ENCODE results near the gene CNTNAP5.

Gene CNTNAP5

DNA sequence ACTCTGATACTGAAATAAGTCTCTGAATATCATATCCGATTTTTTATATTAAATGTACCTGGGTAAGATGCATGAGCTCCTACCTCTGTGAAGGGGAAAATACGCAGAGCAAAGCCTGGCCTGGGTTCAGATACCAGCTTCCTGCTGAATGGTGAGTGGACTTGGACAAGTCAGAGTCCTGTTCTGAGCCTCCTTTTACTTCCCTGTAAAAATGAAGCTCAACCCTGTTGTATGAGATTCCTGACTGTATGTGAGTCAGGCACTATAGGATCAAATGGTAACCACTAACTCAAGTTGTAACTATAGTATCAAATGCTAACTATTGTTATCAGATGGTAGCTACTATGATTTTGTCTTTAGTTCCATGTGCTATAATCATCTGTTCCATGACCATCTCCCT lies 561.7 kb downstream of the CNTNAP5 start:
- TF ChIP-seq ZC3H10 (CRISPR knock-in tag; IDR thresholded peaks at IDR 0.05): no peak
- TF ChIP-seq, protein P1, sequence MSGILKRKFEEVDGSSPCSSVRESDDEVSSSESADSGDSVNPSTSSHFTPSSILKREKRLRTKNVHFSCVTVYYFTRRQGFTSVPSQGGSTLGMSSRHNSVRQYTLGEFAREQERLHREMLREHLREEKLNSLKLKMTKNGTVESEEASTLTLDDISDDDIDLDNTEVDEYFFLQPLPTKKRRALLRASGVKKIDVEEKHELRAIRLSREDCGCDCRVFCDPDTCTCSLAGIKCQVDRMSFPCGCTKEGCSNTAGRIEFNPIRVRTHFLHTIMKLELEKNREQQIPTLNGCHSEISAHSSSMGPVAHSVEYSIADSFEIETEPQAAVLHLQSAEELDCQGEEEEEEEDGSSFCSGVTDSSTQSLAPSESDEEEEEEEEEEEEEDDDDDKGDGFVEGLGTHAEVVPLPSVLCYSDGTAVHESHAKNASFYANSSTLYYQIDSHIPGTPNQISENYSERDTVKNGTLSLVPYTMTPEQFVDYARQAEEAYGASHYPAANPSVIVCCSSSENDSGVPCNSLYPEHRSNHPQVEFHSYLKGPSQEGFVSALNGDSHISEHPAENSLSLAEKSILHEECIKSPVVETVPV (CRISPR knock-in tag; IDR thresholded peaks at IDR 0.05): no peak
- no peak for TF ChIP-seq ISL1 (CRISPR knock-in tag; IDR thresholded peaks at IDR 0.05)
- TF ChIP-seq ZNF70 (CRISPR knock-in tag; IDR thresholded peaks at IDR 0.05): no peak
- TF ChIP-seq CSDC2 (CRISPR knock-in tag; IDR thresholded peaks at IDR 0.05): no peak
- no peak for TF ChIP-seq CREB5 (CRISPR knock-in tag; IDR thresholded peaks at IDR 0.05; ENCODE audit: low read depth)
- no peak for TF ChIP-seq ZNF8 (CRISPR knock-in tag; IDR thresholded peaks at IDR 0.05)
- no peak for TF ChIP-seq ZFP30 (CRISPR knock-in tag; IDR thresholded peaks at IDR 0.05)
- no peak for TF ChIP-seq RARB (CRISPR knock-in tag; IDR thresholded peaks at IDR 0.05)
- TF ChIP-seq PPARA (CRISPR knock-in tag; IDR thresholded peaks at IDR 0.05; ENCODE audit: borderline replicate concordance): no peak
- TF ChIP-seq OSR1 (CRISPR knock-in tag; IDR thresholded peaks at IDR 0.05): no peak
- TF ChIP-seq ARNTL (CRISPR knock-in tag; IDR thresholded peaks at IDR 0.05; ENCODE audit: borderline replicate concordance, low read depth): no peak
- ATAC-seq: no peak

DNA sequence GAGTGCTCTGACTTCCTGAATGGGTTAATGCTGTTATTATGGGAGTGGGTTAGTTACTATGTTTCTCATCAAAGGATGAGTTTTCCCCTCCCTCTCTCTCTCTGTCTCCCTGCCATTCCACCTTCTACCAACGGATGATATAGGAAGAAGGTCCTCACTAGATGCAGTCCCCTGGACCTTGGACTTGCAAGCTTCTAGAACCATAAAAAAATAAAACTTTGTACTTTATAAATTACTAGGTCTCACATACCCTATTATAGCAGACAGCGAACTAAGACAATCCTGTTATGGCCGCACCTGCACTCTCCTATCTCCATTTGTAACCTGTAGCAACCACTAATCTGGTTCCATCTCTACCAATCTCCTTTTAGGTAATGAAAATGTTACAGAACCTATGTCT lies 564.9 kb downstream of the CNTNAP5 start:
- ATAC-seq: no peak
- no peak for TF ChIP-seq POU6F1 (CRISPR knock-in tag; IDR thresholded peaks at IDR 0.05; ENCODE audit: borderline replicate concordance, low read depth)
- TF ChIP-seq BACH2 (CRISPR knock-in tag; IDR thresholded peaks at IDR 0.05; ENCODE audit: borderline replicate concordance): no peak
- no peak for TF ChIP-seq OSR1 (CRISPR knock-in tag; IDR thresholded peaks at IDR 0.05)
- TF ChIP-seq TCF4 (CRISPR knock-in tag; IDR thresholded peaks at IDR 0.05; ENCODE audit: borderline replicate concordance): no peak
- TF ChIP-seq, protein P2, sequence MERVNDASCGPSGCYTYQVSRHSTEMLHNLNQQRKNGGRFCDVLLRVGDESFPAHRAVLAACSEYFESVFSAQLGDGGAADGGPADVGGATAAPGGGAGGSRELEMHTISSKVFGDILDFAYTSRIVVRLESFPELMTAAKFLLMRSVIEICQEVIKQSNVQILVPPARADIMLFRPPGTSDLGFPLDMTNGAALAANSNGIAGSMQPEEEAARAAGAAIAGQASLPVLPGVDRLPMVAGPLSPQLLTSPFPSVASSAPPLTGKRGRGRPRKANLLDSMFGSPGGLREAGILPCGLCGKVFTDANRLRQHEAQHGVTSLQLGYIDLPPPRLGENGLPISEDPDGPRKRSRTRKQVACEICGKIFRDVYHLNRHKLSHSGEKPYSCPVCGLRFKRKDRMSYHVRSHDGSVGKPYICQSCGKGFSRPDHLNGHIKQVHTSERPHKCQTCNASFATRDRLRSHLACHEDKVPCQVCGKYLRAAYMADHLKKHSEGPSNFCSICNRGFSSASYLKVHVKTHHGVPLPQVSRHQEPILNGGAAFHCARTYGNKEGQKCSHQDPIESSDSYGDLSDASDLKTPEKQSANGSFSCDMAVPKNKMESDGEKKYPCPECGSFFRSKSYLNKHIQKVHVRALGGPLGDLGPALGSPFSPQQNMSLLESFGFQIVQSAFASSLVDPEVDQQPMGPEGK (CRISPR knock-in tag; IDR thresholded peaks at IDR 0.05; ENCODE audit: borderline replicate concordance): no peak
- no peak for TF ChIP-seq TOX (CRISPR knock-in tag; IDR thresholded peaks at IDR 0.05; ENCODE audit: borderline replicate concordance)

DNA sequence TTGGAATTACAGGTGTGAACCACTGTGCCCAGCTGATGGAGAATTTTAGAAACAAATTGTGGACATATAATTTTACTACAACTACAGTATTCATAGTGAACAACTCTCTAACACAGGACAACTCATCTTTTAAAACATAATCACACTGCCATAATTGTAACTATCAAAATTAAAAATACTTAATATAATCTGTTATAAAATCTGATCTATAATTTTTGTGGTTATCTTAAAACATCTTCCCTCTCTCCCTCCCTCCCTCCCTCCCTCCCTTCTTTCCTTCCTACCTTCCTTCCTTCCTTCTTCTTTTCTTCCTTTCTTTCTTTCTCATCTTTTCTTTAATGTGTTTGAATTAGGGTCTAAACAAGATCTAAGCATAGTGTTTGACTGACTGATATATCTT lies 577.7 kb downstream of the CNTNAP5 start:
- TF ChIP-seq TCF4 (CRISPR knock-in tag; IDR thresholded peaks at IDR 0.05; ENCODE audit: borderline replicate concordance) (no peak), ZNF70 (CRISPR knock-in tag; IDR thresholded peaks at IDR 0.05) (no peak), RARB (CRISPR knock-in tag; IDR thresholded peaks at IDR 0.05) (no peak), ZFP3 (CRISPR knock-in tag; IDR thresholded peaks at IDR 0.05) (no peak), POU6F1 (CRISPR knock-in tag; IDR thresholded peaks at IDR 0.05; ENCODE audit: borderline replicate concordance, low read depth) (no peak), CREB5 (CRISPR knock-in tag; IDR thresholded peaks at IDR 0.05; ENCODE audit: low read depth) (no peak), PPARA (CRISPR knock-in tag; IDR thresholded peaks at IDR 0.05; ENCODE audit: borderline replicate concordance) (no peak), ZNF8 (CRISPR knock-in tag; IDR thresholded peaks at IDR 0.05) (no peak), ARNTL (CRISPR knock-in tag; IDR thresholded peaks at IDR 0.05; ENCODE audit: borderline replicate concordance, low read depth) (no peak), ISL1 (CRISPR knock-in tag; IDR thresholded peaks at IDR 0.05) (no peak), TOX (CRISPR knock-in tag; IDR thresholded peaks at IDR 0.05; ENCODE audit: borderline replicate concordance) (no peak), ESRRG (CRISPR knock-in tag; IDR thresholded peaks at IDR 0.05) (no peak), CSDC2 (CRISPR knock-in tag; IDR thresholded peaks at IDR 0.05) (no peak), OSR1 (CRISPR knock-in tag; IDR thresholded peaks at IDR 0.05) (no peak), GLIS3 (CRISPR knock-in tag; IDR thresholded peaks at IDR 0.05) (no peak), BACH2 (CRISPR knock-in tag; IDR thresholded peaks at IDR 0.05; ENCODE audit: borderline replicate concordance) (no peak)
- TF ChIP-seq, protein P1 (CRISPR knock-in tag; IDR thresholded peaks at IDR 0.05): no peak

More for the DNA sequence above, 577.7 kb downstream of the CNTNAP5 start:
- no peak for ATAC-seq

All from SK-N-SH treated with all-trans-retinoic acid at 6 μM for 48 hours (cell line).